Rectal smooth muscle tissue (tissue), 1 donor: ENCODE measurements around the gene FBXO40.
"Not testable (repeated sequence)": the region's sequence is repeated elsewhere in the genome, so short reads cannot be mapped to it uniquely, and the experiment has no call there.

Experiments
- H3K27ac ChIP-seq: one replicate; pipeline ENCODE4 v1.7.0; 2013; ENCODE audit warnings: low read depth, low read length, inconsistent platforms
- H3K27me3 ChIP-seq: one replicate; pipeline ENCODE4 v1.7.0; 2013; ENCODE audit warnings: low read length; ENCODE audit not compliant: control insufficient read depth, insufficient read depth
- H3K36me3 ChIP-seq: one replicate; pipeline ENCODE4 v1.7.0; 2013; ENCODE audit warnings: low read length; ENCODE audit not compliant: control insufficient read depth, insufficient read depth
- H3K4me1 ChIP-seq: one replicate; pipeline ENCODE4 v1.7.0; 2013; ENCODE audit warnings: low read length; ENCODE audit not compliant: control insufficient read depth, insufficient read depth
- H3K4me3 ChIP-seq: one replicate; pipeline ENCODE4 v1.7.0; 2013; ENCODE audit warnings: low read length
- H3K9ac ChIP-seq: one replicate; pipeline ENCODE4 v1.7.0; 2013; ENCODE audit warnings: low read length

FBXO40 gene

DNA sequence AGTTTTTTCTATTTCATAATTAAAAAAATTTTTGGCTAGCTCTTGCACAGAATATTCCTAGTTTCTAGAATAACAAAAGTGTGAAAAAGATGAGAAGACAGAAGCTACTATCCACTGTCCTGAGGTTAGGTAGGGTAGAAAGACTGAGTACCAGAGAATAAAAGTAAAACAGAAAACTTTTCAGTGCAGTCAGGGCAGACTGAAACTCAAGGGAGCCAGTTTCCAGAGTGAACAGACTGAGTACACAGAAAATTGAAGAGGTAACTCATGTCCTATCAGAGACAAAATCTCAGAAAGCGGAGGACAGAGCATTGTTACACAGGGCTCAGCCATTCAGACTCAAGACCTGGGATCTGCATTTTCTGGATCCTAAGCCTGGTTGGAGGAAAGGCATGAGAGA lies 8.8 kb upstream of the FBXO40 start:
- H3K27ac ChIP-seq: no peak overlapping the region
- H3K9ac ChIP-seq: no peak overlapping the region
- no peaks in the 10 kb centered on the region for H3K36me3 ChIP-seq
- H3K4me3 ChIP-seq: no peak overlapping the region
- no peaks in the 10 kb centered on the region for H3K4me1 ChIP-seq
- no peaks in the 10 kb centered on the region for H3K27me3 ChIP-seq

DNA sequence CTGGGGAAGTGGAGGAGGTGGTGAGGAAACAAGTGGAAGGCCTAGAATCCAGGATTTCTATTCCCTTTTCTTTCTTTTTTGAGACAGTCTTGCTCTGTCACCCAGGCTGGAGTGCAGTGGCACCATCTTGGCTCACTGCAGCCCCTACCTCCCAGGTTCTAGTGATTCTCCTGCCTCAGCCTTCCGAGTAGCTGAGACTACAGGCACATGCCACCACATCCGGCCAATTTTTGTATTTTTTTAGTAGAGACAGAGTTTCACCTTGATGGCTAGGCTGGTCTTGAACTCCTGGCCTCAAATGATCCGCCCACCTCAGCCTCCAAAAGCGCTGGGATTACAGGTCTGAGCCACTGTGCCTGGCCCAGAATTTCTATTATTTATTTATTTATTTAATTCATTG lies 627 bp downstream of the FBXO40 start:
- H3K9ac ChIP-seq, H3K4me1 ChIP-seq, H3K27ac ChIP-seq, H3K4me3 ChIP-seq, H3K36me3 ChIP-seq, H3K27me3 ChIP-seq: not testable (repeated sequence)

- H3K4me3 ChIP-seq: no peak overlapping the region
Measured at GRCh38 chr3:121594850-121595249, 1.7 kb downstream of the FBXO40 start.

DNA sequence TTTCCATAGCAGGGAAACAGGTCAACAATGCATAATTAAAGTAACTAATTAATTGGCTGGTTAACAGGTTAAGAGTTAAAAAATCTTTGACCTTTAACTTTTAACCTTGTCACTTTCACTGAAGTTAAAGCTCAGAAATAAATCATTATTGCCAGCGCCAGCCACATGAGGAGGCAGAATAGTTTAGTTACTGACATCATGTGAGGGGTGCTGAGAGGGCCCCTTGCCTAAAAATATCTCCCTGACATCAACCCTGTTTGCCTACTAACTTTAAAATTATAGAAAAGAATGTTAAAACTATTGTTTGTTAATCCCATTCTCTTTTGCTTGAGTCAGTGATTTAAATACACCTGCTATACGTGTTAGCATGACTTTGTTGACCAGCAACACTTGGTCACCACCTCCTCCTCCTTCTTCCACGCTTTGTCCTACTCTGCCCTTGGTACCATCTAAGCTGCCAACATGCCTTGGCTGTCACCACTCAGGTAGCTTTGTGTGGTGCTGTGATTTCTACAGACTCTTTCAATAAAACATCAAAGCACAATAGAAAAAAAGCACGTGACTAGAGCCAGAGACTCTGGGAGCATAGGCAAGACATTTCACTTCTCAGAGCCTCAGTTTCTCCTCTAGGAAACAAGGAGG lies 2.7 kb downstream of the FBXO40 start:
- no peak overlapping the region for H3K4me3 ChIP-seq
- no peaks in the 10 kb centered on the region for H3K4me1 ChIP-seq
- H3K9ac ChIP-seq: no peak overlapping the region
- H3K27me3 ChIP-seq: no peaks in the 10 kb centered on the region
- H3K27ac ChIP-seq: no peak overlapping the region
- H3K36me3 ChIP-seq: no peaks in the 10 kb centered on the region

More at GRCh38 chr3:121594850-121595249, 1.7 kb downstream of the FBXO40 start:
- Histone ChIP-seq H3K27ac (no peak overlapping the region), H3K4me1 (no peaks in the 10 kb centered on the region), H3K27me3 (no peaks in the 10 kb centered on the region), H3K9ac (no peak overlapping the region), H3K36me3 (no peaks in the 10 kb centered on the region)

- no peak overlapping the region for H3K4me3 ChIP-seq
- no peaks in the 10 kb centered on the region for H3K36me3 ChIP-seq
- H3K4me1 ChIP-seq: no peaks in the 10 kb centered on the region
- H3K27ac ChIP-seq: no peak overlapping the region
- H3K9ac ChIP-seq: no peak overlapping the region
- H3K27me3 ChIP-seq: no peaks in the 10 kb centered on the region
Measured at GRCh38 chr3:121598564-121598963, 5.4 kb downstream of the FBXO40 start.

GRCh38 chr3:121599900-121600299 lies 6.7 kb downstream of the FBXO40 start:
- H3K4me1 ChIP-seq, H3K4me3 ChIP-seq, H3K27ac ChIP-seq, H3K9ac ChIP-seq, H3K27me3 ChIP-seq, H3K36me3 ChIP-seq: not testable (repeated sequence)

DNA sequence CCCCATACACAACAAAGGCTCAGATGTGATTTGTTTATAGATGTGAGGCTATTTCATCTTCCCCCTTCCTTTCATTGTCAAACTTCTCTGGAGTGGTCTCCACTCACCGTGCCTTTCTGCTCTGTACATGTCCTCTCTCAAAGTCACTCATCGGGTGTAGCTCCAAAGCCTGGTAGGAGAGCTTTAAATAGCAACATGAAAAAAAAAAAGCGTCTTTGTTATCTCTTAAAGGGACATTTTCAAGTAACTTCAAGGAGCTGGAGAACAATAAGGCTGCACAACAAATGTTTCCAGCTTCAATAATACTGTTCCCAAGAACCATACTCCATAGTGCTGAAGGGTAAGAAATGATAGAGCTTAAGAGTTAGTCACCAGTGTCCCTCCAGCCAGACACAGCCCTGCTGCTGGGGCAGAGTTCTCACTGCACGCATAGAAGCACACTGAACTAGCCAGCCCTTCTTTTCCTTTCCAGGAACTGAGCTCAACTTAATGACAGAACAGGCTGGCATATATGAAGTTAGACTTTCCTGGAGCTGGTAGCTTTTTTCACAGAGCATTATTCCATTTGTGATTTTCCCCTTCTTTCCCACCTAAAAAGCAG lies 8.1 kb downstream of the FBXO40 start:
- Histone ChIP-seq H3K27ac (no peak overlapping the region), H3K4me3 (no peak overlapping the region), H3K9ac (no peak overlapping the region), H3K4me1 (no peaks in the 10 kb centered on the region), H3K27me3 (no peaks in the 10 kb centered on the region), H3K36me3 (no peaks in the 10 kb centered on the region)

DNA sequence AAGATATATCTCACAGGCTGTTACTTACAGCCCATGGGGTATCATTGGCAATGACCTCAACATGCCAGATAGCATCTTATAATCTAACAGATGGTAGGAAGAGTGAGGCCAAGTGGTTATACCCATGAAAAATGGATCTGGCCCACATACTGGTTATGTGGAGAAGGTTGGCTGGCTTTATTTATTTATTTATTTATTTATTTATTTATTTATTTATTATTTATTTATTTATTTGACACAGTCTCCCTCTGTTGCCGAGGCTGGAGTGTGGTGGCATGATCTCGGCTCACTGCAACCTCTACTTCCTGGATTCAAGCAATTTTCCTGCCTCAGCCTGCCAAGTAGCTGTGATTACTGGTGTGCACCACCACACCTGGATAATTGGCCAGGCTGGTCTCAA lies 11.6 kb downstream of the FBXO40 start:
- Histone ChIP-seq H3K27ac (no peak overlapping the region), H3K27me3 (no peaks in the 10 kb centered on the region), H3K36me3 (no peaks in the 10 kb centered on the region), H3K4me3 (no peak overlapping the region), H3K9ac (no peak overlapping the region), H3K4me1 (no peaks in the 10 kb centered on the region)

- no peaks in the 10 kb centered on the region for H3K27me3 ChIP-seq
Measured at GRCh38 chr3:121606106-121606505, 12.9 kb downstream of the FBXO40 start.

DNA sequence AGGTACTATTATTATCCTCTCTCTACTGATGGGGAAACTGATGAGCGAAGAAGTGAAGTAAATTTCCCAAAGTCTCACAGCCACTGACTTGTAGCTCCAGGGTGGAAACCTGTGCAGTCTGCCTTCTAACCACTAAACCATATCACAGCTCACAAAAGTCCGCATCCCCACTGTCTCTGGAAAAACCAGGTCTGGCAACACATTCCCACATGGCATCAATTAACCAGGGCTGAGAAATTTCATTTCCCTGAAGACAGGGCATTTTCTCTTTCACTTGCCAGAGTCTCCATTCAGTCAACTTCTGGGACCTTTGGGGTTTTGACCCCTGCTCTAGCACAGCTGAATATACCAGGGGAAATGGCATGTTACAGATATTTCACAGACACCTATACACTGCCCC lies 26.5 kb downstream of the FBXO40 start:
- Histone ChIP-seq H3K27ac (no peak overlapping the region), H3K9ac (no peak overlapping the region), H3K27me3 (no peaks in the 10 kb centered on the region)

More at GRCh38 chr3:121606106-121606505, 12.9 kb downstream of the FBXO40 start:
- H3K36me3 ChIP-seq: no peaks in the 10 kb centered on the region
- H3K4me3 ChIP-seq: no peak overlapping the region
- no peaks in the 10 kb centered on the region for H3K4me1 ChIP-seq
- H3K9ac ChIP-seq: no peak overlapping the region
- no peak overlapping the region for H3K27ac ChIP-seq

DNA sequence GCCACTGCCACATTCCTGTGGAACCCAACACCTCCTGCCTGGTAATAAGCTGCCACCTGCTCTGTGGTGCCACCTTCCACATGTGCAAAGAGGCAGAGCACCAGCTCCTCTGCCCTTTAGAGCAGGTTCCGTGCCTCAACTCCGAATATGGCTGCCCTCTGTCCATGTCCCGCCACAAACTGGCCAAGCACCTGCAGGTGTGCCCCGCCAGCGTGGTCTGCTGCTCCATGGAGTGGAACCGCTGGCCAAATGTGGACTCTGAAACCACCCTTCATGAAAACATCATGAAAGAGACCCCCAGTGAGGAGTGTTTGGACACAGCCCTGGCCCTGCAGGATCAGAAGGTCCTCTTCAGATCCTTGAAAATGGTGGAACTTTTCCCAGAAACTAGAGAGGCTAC lies 28.3 kb downstream of the FBXO40 start:
- no peak overlapping the region for H3K4me3 ChIP-seq
- no peak overlapping the region for H3K27ac ChIP-seq
- no peaks in the 10 kb centered on the region for H3K27me3 ChIP-seq

More for the DNA sequence above, 26.5 kb downstream of the FBXO40 start:
- no peak overlapping the region for H3K4me3 ChIP-seq
- H3K4me1 ChIP-seq: no peaks in the 10 kb centered on the region
- H3K36me3 ChIP-seq: no peaks in the 10 kb centered on the region

DNA sequence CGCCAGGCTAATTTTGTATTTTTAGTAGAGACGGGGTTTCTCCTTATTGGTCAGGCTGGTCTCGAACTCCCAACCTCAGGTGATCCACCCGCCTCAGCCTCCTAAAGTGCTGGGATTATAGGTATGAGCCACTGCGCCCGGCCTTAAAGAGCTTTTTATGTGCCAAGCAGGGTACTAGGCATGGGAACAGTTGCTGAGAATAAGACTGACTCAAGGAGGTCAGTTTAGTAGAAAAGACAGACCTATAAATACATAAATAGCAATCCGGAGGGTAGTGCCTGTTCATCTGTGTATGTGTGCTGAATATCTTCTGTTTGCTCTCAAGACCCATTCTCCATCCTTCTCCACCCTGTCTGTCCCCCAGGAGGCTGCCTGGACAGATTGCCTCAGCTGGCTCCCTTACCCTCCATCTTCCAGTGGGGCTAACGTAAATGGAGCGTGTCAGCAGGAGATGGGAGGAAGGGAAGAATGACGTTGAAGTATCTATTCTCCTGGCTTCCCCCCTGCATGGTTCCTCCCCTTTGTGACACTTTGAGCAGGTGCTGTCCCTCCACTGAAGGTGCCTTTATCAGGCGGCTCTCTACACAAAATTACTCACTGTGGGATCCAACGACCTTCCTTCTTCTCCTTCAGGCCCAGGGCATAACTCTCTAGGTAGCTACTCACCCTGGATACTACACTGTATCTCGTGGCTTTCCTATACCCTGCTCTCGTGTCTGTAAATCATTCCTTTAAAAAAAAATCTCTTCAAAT lies 31.1 kb downstream of the FBXO40 start:
- H3K9ac ChIP-seq: no peak overlapping the region
- H3K4me1 ChIP-seq: no peaks in the 10 kb centered on the region
- no peaks in the 10 kb centered on the region for H3K36me3 ChIP-seq
- H3K4me3 ChIP-seq: no peak overlapping the region
- H3K27me3 ChIP-seq: no peaks in the 10 kb centered on the region
- H3K27ac ChIP-seq: no peak overlapping the region

More for the DNA sequence above, 28.3 kb downstream of the FBXO40 start:
- Histone ChIP-seq H3K4me1 (no peaks in the 10 kb centered on the region), H3K9ac (no peak overlapping the region), H3K36me3 (no peaks in the 10 kb centered on the region)
